ENCODE results near the gene C1QBP.
A peak's percentile ranks its signal among the peaks of the same experiment; 100 is the strongest.

C1QBP gene, protein sequence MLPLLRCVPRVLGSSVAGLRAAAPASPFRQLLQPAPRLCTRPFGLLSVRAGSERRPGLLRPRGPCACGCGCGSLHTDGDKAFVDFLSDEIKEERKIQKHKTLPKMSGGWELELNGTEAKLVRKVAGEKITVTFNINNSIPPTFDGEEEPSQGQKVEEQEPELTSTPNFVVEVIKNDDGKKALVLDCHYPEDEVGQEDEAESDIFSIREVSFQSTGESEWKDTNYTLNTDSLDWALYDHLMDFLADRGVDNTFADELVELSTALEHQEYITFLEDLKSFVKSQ
- total RNA-seq: 36.7 to 55.1 (median 51.7) reads per million in 4 donors

DNA sequence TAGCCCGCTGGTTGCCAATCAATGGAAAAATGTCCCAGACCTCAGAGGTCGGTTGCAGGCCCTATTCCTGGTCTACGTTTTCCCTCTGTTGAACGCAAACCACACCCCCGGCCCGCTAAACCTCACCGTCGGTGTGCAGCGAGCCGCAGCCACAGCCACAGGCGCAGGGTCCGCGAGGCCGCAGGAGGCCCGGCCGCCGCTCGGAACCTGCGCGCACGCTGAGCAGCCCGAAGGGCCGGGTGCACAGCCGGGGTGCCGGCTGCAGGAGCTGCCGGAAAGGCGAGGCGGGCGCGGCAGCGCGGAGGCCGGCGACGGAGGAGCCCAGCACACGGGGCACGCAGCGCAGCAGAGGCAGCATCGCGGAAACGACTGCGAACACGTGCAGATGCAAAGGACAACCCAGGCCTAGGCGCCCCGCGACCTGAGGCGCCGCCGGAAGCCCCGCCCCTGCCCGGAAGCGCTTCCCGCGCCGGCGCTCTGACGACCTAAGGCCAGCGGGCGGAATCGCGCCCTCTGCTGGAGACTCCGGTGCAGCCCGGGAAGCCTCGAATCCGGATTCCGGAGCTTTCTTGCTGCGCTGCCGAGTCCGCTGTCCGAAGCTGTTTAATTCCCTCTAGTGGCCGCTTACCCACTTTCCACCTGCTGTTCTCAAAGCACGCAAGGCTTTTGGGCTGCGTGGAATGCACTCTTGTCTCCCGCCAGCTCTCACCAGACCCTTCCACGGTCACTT lies at the start of gene C1QBP:
C1QBP (minus strand) TSS at position 440 of the 730 bp plus-strand sequence; CDS start at position 358, 82 bp downstream.
- peak; percentile 81 to 96 (median 88) for DNase-seq

DNA sequence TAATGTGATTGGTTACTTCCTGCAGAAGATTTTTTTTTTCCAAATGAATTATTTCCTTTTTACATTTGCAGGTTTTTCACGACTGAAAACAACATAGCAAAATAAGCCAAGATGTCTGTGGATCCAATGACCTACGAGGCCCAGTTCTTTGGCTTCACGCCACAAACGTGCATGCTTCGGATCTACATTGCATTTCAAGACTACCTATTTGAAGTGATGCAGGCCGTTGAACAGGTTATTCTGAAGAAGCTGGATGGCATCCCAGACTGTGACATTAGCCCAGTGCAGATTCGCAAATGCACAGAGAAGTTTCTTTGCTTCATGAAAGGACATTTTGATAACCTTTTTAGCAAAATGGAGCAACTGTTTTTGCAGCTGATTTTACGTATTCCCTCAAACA lies 49.8 kb upstream of the C1QBP start:
- no peak for DNase-seq

DNA sequence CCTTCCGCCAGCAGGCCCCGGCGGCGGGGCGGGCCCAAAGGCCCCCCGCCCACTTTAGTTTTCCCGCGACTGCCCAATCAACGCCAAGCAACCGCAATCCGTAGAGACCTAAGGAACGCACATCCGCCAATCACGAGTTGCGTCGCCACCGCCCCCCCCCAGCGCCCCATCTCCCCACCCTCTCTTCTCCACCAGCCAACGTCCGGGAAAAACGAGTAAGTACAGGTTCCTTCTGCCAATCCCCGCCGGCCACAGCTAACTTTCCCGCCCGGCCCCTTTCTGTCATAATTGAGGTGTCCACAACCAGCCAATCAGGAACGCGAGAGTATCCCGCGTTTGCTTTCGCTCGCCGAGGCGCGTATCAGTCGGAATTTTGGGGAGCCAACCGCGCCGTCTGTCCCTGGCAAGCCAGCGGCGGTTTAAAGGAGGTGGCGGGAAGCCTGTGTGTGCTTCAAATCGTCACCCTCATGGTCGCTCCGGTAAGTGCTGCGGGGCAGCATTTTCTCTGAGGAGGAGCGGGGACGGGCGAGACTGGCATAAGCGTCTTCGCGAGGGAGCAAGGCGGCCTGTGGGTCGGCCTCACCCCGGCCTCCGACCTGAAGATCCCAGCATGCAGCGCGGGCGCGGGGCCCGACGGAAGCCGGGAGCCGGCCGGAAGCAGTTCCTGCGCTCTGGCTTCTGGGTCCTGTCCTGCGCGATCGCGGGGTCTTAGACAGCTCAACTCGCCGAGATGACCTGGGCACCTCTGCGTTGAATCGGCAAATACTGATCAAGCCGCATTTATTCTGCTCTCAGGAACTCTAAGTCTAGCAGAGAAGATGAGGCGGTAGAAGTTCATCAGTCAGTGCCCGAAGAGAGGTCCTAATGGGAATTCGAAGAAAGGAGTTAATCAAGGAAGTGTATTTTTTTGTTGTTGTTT lies 47.5 kb upstream of the C1QBP start, which contains the start of gene MIS12:
MIS12 (plus strand) TSS at position 361 of the 919 bp plus-strand sequence. CDS start 2,297 bp downstream, outside the sequence.
- DNase-seq: peak; percentile 97 to 99 (median 98)

DNA sequence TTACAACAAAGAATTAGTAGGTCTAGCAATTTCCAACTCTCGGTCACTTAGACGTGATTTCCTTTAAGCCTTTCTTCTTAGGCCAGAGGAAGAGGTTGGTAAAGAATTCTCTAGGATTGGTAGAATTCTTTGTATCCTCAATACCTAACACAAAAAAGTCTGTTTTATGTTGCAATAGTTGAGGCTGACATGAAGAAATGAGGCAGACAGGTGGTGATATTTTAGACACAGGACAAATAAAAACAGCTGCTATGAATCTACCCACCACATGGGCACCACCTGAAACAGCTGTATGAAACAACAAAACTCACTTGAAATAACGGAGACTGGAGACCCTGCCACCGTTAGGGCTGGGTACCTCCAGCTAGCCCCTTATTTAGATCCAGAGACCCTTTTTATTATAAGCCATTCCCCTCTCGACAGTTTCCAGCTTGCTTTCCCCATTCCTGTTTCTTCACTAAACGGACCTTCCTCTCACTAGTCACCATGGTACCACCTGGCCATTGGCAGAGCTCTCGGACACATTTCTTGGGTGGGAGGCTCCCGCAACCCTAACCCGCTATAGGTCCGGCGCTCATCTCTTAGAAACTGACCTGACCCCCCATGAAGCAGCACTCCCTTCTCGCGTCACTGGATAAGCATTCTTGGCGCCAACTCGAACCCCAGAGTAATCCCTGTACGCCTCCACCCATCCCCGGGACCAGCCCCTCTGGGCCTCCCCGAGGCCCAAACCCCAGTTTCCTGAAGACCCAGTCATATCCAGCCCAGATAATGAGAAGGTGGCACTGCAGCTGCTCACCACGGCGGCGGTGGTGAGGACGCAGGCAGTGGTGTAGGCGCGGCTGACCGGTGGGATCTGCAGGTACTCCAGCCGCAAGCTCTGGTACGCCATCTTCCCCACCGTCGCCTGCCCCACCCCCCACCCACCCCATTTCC lies 46.6 kb upstream of the C1QBP start, which contains the start of gene DERL2:
DERL2 (minus strand) TSS at position 909 of the 936 bp plus-strand sequence; CDS start at position 892, 17 bp downstream.
- DNase-seq: no peak

DNA sequence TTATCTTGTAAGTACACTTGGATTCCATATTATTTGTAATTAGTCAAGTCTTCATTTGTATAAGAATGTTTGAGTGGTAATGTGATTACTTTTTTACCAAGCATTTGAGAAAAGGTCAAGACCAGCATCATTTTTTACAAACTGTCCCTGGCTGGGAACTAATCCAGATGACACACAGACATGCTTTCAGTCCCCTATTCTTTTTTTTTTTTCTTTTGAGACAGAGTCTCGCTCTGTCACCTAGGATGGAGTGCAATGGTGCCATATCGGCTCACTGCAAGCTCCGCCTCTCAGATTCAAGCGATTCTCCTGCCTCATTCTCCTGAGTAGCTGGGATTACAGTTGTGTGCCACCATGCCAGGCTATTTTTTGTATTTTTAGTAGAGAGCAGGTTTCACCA lies 42.5 kb upstream of the C1QBP start:
- DNase-seq: no peak

DNA sequence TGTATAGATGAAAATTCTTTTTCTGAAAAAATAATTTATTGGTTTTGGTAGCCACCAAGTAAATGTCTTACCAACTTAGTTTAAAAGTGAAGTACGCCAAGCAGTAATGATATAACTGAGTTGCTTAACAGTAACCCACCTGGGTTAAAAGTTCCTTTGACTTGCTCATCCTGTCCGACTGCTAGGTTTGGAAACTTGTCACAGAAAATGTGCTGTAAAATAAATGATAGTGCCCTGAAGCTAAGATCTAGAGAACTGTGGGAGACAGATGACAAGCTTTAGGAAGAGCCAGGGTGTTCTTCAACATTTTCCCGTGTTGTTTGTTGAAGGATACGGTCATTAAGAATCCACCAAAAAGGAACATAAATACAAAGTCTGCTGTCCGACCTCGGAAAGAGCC lies 42.0 kb upstream of the C1QBP start:
- no peak for DNase-seq

DNA sequence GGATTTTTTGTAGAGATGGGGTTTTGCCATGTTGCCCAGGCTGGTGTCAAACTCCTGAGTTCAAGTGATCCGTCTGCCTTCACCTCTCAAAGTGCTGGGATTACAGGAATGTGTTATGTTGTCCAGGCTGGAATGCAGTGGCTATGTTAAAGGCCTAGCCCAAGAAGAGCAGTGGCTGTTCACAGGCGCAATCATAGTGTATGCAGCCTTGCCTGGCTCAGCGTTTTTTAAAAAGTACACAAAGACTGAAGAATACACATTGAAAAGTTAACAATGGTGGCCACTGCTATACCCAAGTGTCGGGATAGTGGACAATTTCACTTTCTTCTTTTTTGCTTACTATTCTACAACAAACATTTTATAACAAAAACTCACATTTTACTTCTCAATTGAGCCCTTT lies 40.0 kb upstream of the C1QBP start:
- DNase-seq: no peak

DNA sequence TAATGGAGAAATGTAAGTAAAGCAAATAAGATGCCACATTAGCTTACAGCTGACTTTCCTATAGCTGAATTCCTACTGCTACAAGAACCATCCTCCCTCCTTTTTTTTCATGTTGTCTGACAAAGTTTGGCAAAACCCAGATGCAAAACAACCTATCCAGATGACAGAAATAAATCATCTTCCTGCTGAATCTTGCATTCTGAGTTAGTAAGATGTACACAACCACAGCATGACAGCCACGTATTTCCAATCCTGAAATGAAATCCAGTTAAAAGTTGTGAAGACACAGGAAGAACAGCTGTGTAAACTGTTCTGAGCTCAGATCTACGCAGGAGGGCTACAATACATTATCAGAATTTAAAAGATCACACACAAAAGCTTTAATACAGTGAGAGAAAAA lies 35.0 kb upstream of the C1QBP start:
- no peak for DNase-seq

DNA sequence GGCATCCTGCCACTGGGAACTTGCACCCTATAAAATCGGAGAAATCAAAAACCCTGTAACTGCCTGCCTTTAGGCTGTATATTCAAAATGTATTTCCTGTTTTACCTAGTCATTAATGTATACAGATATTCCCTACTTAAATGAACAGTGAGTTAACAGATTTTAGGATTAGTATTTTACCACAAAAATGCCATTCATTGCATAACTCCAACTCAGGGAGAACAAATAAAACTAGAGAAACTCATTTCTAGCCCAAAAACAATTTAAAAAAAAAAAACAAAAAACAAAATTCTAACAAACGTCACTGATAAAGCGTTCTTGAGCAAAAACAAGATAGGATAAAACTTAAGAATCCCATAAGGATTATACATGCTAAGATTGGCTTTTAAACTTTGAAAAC lies 33.6 kb upstream of the C1QBP start:
- DNase-seq: no peak

DNA sequence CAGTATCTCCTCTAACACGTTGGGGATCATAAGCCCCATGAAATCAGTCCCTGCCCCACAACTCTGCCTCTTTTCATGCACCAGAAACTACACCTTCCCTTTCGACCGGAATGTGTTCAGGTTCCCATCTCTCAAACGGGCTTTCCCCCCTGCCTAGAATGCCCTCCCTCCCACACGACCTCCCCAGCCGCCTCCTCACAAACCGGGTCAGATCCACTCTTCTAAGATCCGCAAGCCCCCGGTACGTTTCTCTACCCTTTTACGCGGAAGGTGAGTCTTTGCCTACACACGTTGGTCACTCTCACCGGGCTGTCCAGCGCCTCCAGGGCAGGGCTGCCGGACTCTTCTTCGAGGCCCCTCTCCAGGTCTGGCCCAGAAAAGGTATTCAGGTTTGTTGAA lies 29.1 kb upstream of the C1QBP start:
- DNase-seq: no peak

DNA sequence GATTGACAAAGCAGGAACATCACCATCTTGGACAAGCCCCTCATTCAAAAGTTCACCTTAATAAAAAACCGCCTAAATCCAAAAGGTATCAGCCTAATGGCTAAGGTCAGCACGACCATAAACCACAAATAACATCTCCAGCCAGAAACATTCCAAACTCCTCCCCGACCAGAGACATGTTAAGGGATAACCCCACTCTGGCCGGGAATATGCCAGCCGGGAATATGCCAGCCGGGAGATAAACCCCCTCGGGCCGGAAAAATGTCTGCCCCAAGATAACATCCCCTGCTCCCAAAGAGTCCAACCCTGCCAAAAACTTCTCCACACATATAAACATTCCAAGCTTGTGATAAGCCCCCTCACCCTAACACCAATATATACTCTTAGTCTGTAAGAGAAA lies 28.5 kb upstream of the C1QBP start:
- no peak for DNase-seq

DNA sequence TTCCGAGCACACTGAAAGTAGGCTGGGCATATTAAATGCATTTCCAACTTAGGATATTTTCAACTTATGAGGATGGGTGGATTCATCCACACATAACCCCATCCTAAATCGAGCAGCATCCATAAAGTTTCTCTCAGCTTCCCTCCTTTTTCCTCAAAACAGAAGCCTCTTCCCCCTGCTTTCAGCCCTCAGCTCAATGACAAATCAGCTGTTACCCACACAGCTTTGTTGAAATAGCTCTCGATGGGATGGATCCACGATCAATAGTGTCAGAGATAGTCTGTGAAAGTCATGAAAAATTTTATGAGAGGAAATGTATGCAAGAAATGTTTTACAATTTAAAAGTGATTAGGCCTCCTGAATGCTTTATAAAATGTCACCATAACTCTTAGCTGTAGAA lies 27.3 kb upstream of the C1QBP start:
- no peak for DNase-seq

DNA sequence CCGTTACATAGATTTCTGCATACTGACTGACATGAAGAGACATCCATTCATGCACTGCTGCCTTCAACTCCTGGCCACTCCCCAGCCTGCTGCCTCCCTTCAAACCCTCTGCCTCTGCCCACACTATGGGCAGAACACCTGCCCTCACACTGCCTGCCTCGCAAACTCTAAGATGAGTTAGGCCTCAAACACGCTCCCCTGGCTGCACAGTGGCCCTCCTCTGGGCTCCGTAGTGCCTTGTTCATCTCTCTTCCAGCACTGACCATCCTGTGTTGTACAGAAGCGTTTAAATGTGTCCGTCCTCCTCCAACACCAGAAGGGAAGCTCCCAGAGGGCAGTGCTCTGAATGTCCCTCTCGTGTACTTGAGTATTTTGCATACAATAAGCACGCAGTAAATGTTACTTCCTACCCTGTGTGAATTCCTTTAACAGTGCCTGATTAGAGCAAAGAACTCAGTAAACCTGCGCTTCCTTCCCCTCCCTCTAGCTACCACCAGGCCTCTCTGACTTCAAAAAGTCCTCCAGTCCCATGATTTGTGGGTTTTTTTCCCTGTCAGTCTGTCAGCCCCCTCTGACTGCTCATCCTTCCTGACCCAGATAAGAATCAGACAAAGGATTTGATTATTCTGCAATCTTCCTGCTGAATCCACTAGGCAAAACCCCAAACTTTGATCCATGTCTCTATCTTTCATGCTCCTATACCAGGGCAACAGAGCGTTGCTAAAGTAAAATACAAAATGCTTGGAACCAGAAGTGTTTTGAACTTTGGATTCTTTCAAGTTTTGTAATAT lies 26.0 kb upstream of the C1QBP start:
- DNase-seq: no peak

DNA sequence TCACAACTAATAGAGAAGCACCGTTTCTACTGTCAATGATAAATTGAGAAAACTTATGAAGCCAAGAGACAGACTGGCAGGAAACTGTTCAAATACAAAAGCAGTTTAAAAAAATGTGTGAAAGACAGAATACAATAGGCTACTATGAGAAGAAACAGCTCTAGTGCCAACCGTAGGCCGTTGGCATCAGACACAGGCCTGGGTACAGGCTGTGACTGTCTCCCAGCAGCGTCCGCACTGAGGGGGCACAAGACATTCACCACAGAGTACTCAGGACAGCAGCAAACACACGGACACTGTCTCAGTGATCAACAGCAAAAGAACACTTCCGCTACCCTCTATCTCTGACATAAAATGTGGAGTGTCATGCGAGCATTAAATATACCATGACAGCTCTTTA lies 7.8 kb upstream of the C1QBP start:
- no peak for DNase-seq

DNA sequence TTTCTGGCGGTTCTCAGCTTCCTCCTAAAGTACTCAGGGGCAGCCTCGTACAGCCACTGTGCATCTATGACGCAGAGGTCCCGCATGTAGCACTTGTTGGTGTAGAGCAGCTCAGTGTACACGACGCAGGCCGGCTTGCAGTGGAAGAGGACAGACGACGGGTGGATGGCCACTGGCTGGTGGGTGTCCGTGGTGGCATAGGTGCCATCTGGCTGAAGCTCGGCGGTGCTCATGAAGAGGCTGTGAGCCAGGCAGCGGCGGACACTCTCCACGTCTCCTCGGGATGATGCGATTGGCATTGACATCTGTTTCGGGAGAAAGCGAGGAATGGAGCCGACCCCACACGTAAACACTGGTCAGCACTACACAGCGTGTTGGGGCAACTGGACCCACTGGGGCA lies 5.3 kb upstream of the C1QBP start:
- DNase-seq: no peak

DNA sequence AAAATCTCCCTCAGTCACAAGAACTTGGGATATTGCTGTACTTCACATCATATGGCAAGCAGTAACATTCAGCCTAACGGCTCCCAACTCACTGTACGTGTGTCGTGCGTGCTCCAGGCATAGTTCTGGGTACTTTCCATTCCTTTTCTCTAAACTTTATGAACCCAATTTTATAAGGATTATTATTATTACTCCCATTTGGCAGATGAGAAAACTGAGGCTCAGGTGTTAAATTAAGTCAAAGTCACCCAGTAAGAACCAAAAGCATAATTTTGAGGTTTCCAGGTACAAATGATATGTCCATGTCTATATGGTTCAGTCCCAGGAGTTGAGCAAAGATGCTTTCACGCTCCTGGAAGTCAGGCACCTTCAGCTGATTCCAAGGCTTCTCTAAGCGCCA lies 4.8 kb upstream of the C1QBP start:
- no peak for DNase-seq

DNA sequence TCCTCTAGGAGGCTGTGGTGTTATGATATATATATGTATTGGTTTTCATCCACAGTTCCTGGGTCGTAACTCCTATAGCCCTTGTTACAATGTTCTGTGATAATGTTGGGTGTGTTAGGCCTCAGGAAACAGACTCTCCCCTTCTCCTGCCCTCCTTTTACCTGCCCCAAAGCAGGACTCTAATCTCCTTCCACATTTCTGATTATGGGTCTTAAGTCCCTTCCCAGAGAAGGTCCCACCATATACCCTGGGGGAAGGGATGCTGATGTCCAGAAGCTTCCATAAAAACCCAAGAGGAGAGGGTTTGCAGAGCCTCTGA lies 450 bp upstream of the C1QBP start:
- no peak for DNase-seq

DNA sequence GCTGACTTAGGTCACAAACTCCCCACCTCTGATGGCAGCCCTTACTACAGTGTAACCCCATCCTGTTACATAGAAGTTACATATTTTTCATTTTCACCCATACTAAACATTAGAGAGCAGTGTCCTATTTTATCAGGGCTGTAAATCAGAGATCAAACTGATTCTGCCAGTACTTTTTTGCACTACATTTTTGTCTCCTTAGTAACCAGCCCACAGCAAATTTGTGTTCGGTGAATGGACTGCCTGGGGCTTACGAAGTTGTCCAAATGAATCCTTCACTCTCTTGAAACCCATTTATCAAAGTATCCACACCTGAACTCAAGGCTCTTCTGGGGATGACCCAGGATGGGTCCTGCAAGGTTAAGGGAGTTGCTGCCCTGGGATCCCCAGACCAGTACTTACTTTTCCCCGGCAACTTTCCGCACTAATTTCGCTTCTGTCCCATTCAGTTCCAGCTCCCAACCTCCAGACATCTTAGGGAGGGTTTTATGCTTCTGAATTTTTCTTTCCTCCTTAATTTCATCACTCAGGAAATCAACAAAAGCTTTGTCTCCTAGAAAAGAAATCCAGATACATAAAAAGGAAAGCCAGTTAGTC lies 1.1 kb downstream of the C1QBP start:
- no peak for DNase-seq

DNA sequence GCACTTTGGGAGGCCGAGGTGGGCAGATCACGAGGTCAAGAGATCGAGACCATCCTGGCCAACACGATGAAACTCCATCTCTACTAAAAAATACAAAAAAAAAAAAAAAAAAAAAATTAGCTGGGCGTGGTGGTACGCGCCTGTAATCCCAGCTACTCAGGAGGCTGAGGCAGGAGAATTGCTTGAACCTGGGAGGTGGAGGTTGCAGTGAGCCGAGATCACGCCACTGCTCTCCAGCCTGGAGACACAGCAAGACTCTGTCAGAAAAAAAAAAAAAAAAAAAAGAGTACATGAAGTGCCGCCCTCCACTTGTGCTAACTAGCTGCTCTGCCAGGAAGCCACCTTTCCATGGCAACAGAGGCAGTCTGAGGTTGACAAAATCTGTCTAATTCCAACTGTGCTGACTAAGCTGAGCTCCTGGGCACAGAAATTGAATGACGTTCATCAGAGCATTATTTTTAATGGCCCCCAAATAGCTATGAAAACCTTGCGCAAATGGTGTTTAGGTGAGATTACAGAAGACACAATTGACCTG lies 3.1 kb downstream of the C1QBP start:
- peak in 1 of 5 donors; percentile 27 for DNase-seq

DNA sequence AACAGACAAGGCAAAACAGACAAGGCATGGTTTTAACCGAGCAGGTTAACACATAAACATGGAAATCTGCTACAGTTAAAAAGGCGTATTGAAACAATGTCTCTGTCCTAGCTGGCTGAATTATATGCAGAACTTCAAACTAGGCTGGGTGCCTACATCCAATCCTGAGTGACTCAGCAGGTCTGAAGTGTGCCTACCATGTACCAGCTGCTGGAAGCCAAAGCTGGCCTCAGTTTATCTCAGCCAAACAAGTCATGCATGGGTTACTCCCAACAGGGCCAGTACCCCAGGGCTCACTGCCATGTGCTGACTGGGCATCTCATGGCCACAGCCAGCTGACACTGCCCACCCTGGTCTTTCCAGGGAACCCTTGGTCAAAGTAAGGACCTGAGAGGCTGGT lies 4.0 kb downstream of the C1QBP start:
- no peak for DNase-seq
